SH-SY5Y (cell line): ENCODE results near the gene TMEM176A.

Source experiments
- GATA2 ChIP-seq: IDR thresholded peaks from 2 replicates; pipeline ENCODE4 v1.6.1; 2011; ENCODE audit warnings: mild to moderate bottlenecking, low read depth, low read length
- GATA3 ChIP-seq: IDR thresholded peaks from 2 replicates; pipeline ENCODE4 v1.6.1; 2011; ENCODE audit warnings: low read depth, mild to moderate bottlenecking, low read length, moderate library complexity

GRCh38 chr7:150781961-150782360 is 18.6 kb upstream of the TMEM176A start:
- TF ChIP-seq GATA2, result no peak
- TF ChIP-seq GATA3, result no peak
